NT2/D1 (cell line): ENCODE data around the gene DYSF.

Experiments
- SUZ12 ChIP-seq: IDR thresholded peaks from 2 replicates; pipeline ENCODE4 v1.6.1; 2011; ENCODE audit not compliant: insufficient read length, insufficient read depth; ENCODE audit errors: extremely low read depth
- YY1 ChIP-seq: IDR thresholded peaks from 2 replicates; pipeline ENCODE4 v1.6.1; 2011; ENCODE audit not compliant: insufficient read length, insufficient read depth
- ZNF274 ChIP-seq: IDR thresholded peaks from 2 replicates; pipeline ENCODE4 v1.6.1; 2011; ENCODE audit warnings: mild to moderate bottlenecking, low read depth, low read length

DNA sequence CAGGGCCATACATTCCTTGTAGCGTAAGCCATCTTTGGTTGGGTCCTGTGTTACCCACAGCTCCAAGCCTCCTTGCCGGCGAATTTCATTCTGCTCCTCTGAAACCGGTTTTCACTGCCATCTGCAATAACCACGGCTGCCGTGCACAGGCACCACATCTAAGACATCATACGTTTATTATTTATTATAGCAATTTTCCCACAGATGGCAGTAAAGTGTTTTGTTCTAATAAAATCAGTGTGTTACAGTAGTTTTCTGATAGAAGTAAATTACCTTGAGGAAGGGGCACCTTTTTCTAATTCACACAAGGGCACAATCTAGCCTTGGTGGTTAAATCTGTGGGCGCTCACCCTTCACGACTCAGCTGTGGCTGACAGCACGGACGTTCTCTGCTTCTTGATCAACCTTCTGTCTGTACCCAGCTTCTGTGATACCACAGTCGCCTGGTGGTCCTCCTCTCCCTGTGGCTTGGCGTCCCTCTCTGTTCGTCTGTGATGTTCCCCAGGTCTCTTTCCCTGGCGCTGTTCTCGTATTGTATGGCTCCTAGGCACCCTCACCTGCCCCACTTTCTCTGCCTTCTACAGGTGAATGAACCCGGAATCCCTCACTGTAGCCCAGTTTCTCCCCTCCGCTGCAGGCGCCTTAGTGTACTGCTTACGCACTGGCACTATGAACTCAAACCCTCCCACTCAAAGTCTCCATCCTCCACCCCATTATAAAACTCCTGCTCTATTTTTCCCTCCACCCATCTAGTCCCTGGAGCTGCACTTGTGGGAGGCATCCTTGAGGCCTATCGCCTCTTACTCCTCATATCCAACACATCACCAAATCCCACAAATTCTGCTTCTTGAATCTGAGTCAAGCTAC lies 236.8 kb downstream of the DYSF start:
- no peak for TF ChIP-seq ZNF274
- TF ChIP-seq YY1: no peak
- TF ChIP-seq SUZ12: no peak
